ENCODE data around the gene SLC35E1. TPM values are rescaled to one million over a fixed set of nuclear protein-coding genes. Genes with fewer than 3 reads are reported as not detected.

The SLC35E1 gene
- total RNA-seq, 1 experiment from 2014 or later = 52.6 TPM

GRCh38 chr19:16527971-16528521 lies 44.2 kb downstream of the SLC35E1 start:
- BruUV-seq (replicated peaks) = no TSS peak
- CTCF ChIA-PET = no interaction called here
- Histone ChIP-seq H3K36me3 (ENCODE audit: low read depth, low read length) (peaks cover 73% of the 10 kb centered on the region), H3K4me1 (ENCODE audit: insufficient read depth, low read length) (peaks cover 4% of the 10 kb centered on the region; the same call in 1 of the 2 replicates), H3K27ac (ENCODE audit: low read length) (no peak overlapping the region), H3K79me2 (ENCODE audit: low read length) (no peaks in the 10 kb centered on the region), H3K9ac (ENCODE audit: low read length) (no peak overlapping the region), H3K9me3 (ENCODE audit: low read length) (no peaks in the 10 kb centered on the region), H3K9me2 (replicated peaks; ENCODE audit: low read length) (no peaks in the 10 kb centered on the region), H3K4me2 (ENCODE audit: low read length) (no peak overlapping the region), H3F3A (ENCODE audit: low read length, unreplicated experiment) (no peaks in the 10 kb centered on the region), H3K27me3 (ENCODE audit: low read length) (no peaks in the 10 kb centered on the region), H4K20me1 (ENCODE audit: low read length) (peaks cover 8% of the 10 kb centered on the region; the same call in 1 of the 2 replicates), H2AFZ (ENCODE audit: low read length) (no peak overlapping the region), H3K4me3 (ENCODE audit: low read length) (no peak overlapping the region)
- POLR2A ChIA-PET (ENCODE audit: unreplicated experiment) = no interaction called here
- DNase-seq (peak; percentile 25), ATAC-seq (peak; percentile 56)
- intact Hi-C loops (cut with micrococcal nuclease) = no loop called here
- peak; percentile 76 for TF ChIP-seq CTCF (conservative IDR thresholded peaks at IDR 0.05; ENCODE audit: low read depth, low read length)
- TF ChIP-seq EZH2phosphoT487 (IDR thresholded peaks at IDR 0.05; ENCODE audit: borderline replicate concordance, low read length) = no peak

- TSS peak; percentile 12 for BruUV-seq (replicated peaks)
- H3K36me3 ChIP-seq (ENCODE audit: low read depth, low read length) = peaks cover 73% of the 10 kb centered on the region
These were observed 44.8 kb downstream of the SLC35E1 start for GRCh38 chr19:16527334-16527935.

More at GRCh38 chr19:16527334-16527935, 44.8 kb downstream of the SLC35E1 start:
- H2AFZ ChIP-seq (ENCODE audit: low read length) = no peak overlapping the region
- peaks cover 8% of the 10 kb centered on the region; the same call in 1 of the 2 replicates for H4K20me1 ChIP-seq (ENCODE audit: low read length)
- no peaks in the 10 kb centered on the region for H3K79me2 ChIP-seq (ENCODE audit: low read length)
- ChIA-PET CTCF (no interaction called here), POLR2A (ENCODE audit: unreplicated experiment) (no interaction called here)
- H3K9me3 ChIP-seq (ENCODE audit: low read length) = no peaks in the 10 kb centered on the region
- H3K4me2 ChIP-seq (ENCODE audit: low read length) = no peak overlapping the region
- DNase-seq (no peak), ATAC-seq (peak; percentile 36; the same call in 1 of the 2 replicates)
- TF ChIP-seq EZH2 (IDR thresholded peaks at IDR 0.05; ENCODE audit: low read length, unreplicated experiment) (no peak), EZH2phosphoT487 (IDR thresholded peaks at IDR 0.05; ENCODE audit: borderline replicate concordance, low read length) (no peak), CTCF (conservative IDR thresholded peaks at IDR 0.05; ENCODE audit: low read depth, low read length) (no peak)
- peaks cover 4% of the 10 kb centered on the region; the same call in 1 of the 2 replicates for H3K4me1 ChIP-seq (ENCODE audit: insufficient read depth, low read length)
- no peak overlapping the region for H3K4me3 ChIP-seq (ENCODE audit: low read length)
- no peaks in the 10 kb centered on the region for H3F3A ChIP-seq (ENCODE audit: low read length, unreplicated experiment)
- H3K27ac ChIP-seq (ENCODE audit: low read length) = 0 out of 2 replicates have a peak overlapping the region, but pooled peaks have one; percentile 28
- no peaks in the 10 kb centered on the region for H3K27me3 ChIP-seq (ENCODE audit: low read length)
- H3K9ac ChIP-seq (ENCODE audit: low read length) = no peak overlapping the region
- intact Hi-C loops (cut with micrococcal nuclease) = no loop called here
- H3K9me2 ChIP-seq (replicated peaks; ENCODE audit: low read length) = no peaks in the 10 kb centered on the region

All from PC-3 (cell line).